Stomach (tissue), 9 donors: ENCODE data around the gene FADS6. TPM values are rescaled to one million over a fixed set of nuclear protein-coding genes. Genes with fewer than 3 reads are reported as not detected.
A peak's percentile ranks its signal among the peaks of the same experiment; 100 is the strongest.

ENCODE experiments used
- DNase-seq, 2 donors: peaks; one replicate each; pipeline versions ENCODE4 v3.0.0 to v3.0.0-alpha.2; 2013 to 2019
- H3K27ac ChIP-seq, 5 donors: fragments of 200-600 bp in 4 of 5; sonication (generic) in 4 of 5; one replicate each; pipeline ENCODE4 v1.5.1; 2013 to 2019; ENCODE audit warnings: mild to moderate bottlenecking in 1 of 5, moderate library complexity in 1 of 5
- H3K27me3 ChIP-seq, 3 donors: fragments of 200-600 bp; sonication (generic); one replicate each; pipeline ENCODE4 v1.5.1; 2017 to 2019; ENCODE audit warnings: mixed run types in 1 of 3
- H3K36me3 ChIP-seq, 4 donors: fragments of 200-600 bp; sonication (generic); 1 replicate in 3 of 4; 2 replicates in 1 of 4; pipeline ENCODE4 v1.5.1; 2016 to 2019
- H3K4me1 ChIP-seq, 4 donors: fragments of 200-600 bp; sonication (generic); one replicate each; pipeline ENCODE4 v1.5.1; 2016 to 2019
- H3K4me3 ChIP-seq, 4 donors: fragments of 200-600 bp; sonication (generic) in 3 of 4; one replicate each; pipeline ENCODE4 v1.5.1; 2016 to 2019; ENCODE audit warnings: mild to moderate bottlenecking in 1 of 4
- H3K9me3 ChIP-seq, 4 donors: fragments of 200-600 bp; sonication (generic); one replicate each; pipeline ENCODE4 v1.5.1; 2016 to 2019
- CTCF ChIP-seq, 7 experiments: fragments of 450-650 bp in 4 of 7; fragments of 200-600 bp in 3 of 7; sonication (generic) in 3 of 7; IDR thresholded peaks; one replicate each; pipeline ENCODE4 v1.5.1; 2016 to 2019; ENCODE audit warnings: antibody characterized with exemption in 7 of 7, control low read depth in 2 of 7, mild to moderate bottlenecking in 1 of 7
- EP300 ChIP-seq: sonication (generic); formaldehyde crosslinking; IDR thresholded peaks from one replicate; pipeline ENCODE4 v1.6.1; 2017; ENCODE audit warnings: antibody characterized with exemption
- POLR2A ChIP-seq, 4 donors: fragments of 450-650 bp; IDR thresholded peaks; one replicate each; pipeline ENCODE4 v1.6.1; 2016; ENCODE audit warnings: antibody characterized with exemption in 4 of 4, control low read depth in 2 of 4, mild to moderate bottlenecking in 1 of 4, moderate library complexity in 1 of 4
- POLR2AphosphoS5 ChIP-seq, 3 donors: sonication (generic); formaldehyde crosslinking; IDR thresholded peaks; one replicate each; pipeline ENCODE4 v1.6.1; 2016; ENCODE audit warnings: antibody characterized with exemption in 3 of 3
- WGBS, 5 donors: extraction: QIAGEN DNeasy Blood & Tissue Kit in 3 of 5; methylation state at CpG; one replicate each; pipeline versions ENCODE4 v1.1.5 to v1.1.7; 2013 to 2018; 5-methylcytosine and 5-hydroxymethylcytosine counted together
- intact Hi-C: fragments of 100-400 bp; cut with DNase I; formaldehyde crosslinking; loops from one replicate; pipeline ENCODE4 v1.15.1; 2023; ENCODE audit warnings: low total_unique reads
- polyA plus RNA-seq, 3 donors: library from polyadenylated mRNA; stranded (reverse); fragments of 200-250 nt; gene quantifications; one replicate each; pipeline ENCODE4 v1.2.3, GENCODE V29; 2013
- total RNA-seq, 5 donors: library from RNA; depleted of rRNA; stranded (reverse); fragments of >200 nt; gene quantifications; one replicate each; pipeline versions ENCODE4 v1.1.0 to v1.2.3, GENCODE V29; 2014 to 2016
- donor health status: healthy with polysubstance abuse.
- donor health status: Bipolar disorder and iron deficiency.
- donor health status: healthy.

FADS6 gene
- total and polyA plus RNA-seq, 8 donors = 0.50 to 1.8 TPM; not detected in 6

GRCh38 chr17:74875977-74876593 lies 17.3 kb downstream of the FADS6 start:
- no peak for DNase-seq
- Histone ChIP-seq H3K36me3 (no peaks in the 10 kb centered on the region), H3K27me3 (peaks cover 0 to 16% (median 0%) of the 10 kb centered on the region in 3 donors), H3K4me3 (no peak overlapping the region), H3K27ac (no peak overlapping the region), H3K9me3 (no peaks in the 10 kb centered on the region), H3K4me1 (peaks cover 26 to 42% (median 34%) of the 10 kb centered on the region in 4 donors)
- intact Hi-C loops = no loop called here
- TF ChIP-seq POLR2AphosphoS5 (IDR thresholded peaks at IDR 0.05) (no peak), POLR2A (IDR thresholded peaks at IDR 0.05) (no peak)
- 56 to 66% (median 58%) methylated on average over 6 of the region's 6 CpGs for WGBS, 5 donors

- intact Hi-C loops = no loop called here
- 45 to 62% (median 57%) methylated on average over 5 of the region's 5 CpGs for WGBS, 5 donors
- peaks cover 26 to 42% (median 34%) of the 10 kb centered on the region in 4 donors for H3K4me1 ChIP-seq
- no peak overlapping the region for H3K4me3 ChIP-seq
- peaks cover 0 to 12% (median 0%) of the 10 kb centered on the region in 3 donors for H3K27me3 ChIP-seq
- H3K36me3 ChIP-seq = no peaks in the 10 kb centered on the region
- no peak for TF ChIP-seq POLR2AphosphoS5 (IDR thresholded peaks at IDR 0.05)
- TF ChIP-seq CTCF (IDR thresholded peaks at IDR 0.05) = no peak
- TF ChIP-seq EP300 = no peak
- TF ChIP-seq POLR2A (IDR thresholded peaks at IDR 0.05) = no peak
- no peak overlapping the region for H3K27ac ChIP-seq
- no peaks in the 10 kb centered on the region for H3K9me3 ChIP-seq
- peak in 1 of 2 donors; percentile 66 for DNase-seq
These were observed 18.1 kb downstream of the FADS6 start for GRCh38 chr17:74875155-74875976.

- TF ChIP-seq CTCF (IDR thresholded peaks at IDR 0.05) (no peak), POLR2AphosphoS5 (IDR thresholded peaks at IDR 0.05) (no peak), POLR2A (IDR thresholded peaks at IDR 0.05) (no peak), EP300 (no peak)
- no peak for DNase-seq
- H3K27me3 ChIP-seq = peaks cover 0 to 12% (median 0%) of the 10 kb centered on the region in 3 donors
- intact Hi-C loops = no loop called here
- 96 to 98% (median 98%) methylated on average over 5 of the region's 5 CpGs for WGBS, 5 donors
- no peaks in the 10 kb centered on the region for H3K36me3 ChIP-seq
- H3K4me1 ChIP-seq = peaks cover 26 to 42% (median 34%) of the 10 kb centered on the region in 4 donors
- H3K4me3 ChIP-seq = no peak overlapping the region
- no peak overlapping the region for H3K27ac ChIP-seq
- no peaks in the 10 kb centered on the region for H3K9me3 ChIP-seq
These were observed 18.8 kb downstream of the FADS6 start for GRCh38 chr17:74874615-74875037.

- Histone ChIP-seq H3K27me3 (peaks cover 0 to 12% (median 0%) of the 10 kb centered on the region in 3 donors), H3K4me3 (peak overlapping the region; percentile 58 to 72 (median 64)), H3K27ac (peak overlapping the region in 4 of 5 donors; percentile 92 to 96 (median 94)), H3K9me3 (no peaks in the 10 kb centered on the region), H3K4me1 (peaks cover 26 to 42% (median 34%) of the 10 kb centered on the region in 4 donors), H3K36me3 (no peaks in the 10 kb centered on the region)
- intact Hi-C loops = no loop called here
- TF ChIP-seq POLR2A (IDR thresholded peaks at IDR 0.05) = no peak
- TF ChIP-seq POLR2AphosphoS5 (IDR thresholded peaks at IDR 0.05) = no peak
- TF ChIP-seq CTCF (IDR thresholded peaks at IDR 0.05) = no peak
- no peak for TF ChIP-seq EP300
- no peak for DNase-seq
- 52 to 59% (median 57%) methylated on average over 6 of the region's 6 CpGs for WGBS, 5 donors
These were observed 19.4 kb downstream of the FADS6 start for GRCh38 chr17:74873874-74874614.
